ENCODE results near the gene BCOR.

DNA sequence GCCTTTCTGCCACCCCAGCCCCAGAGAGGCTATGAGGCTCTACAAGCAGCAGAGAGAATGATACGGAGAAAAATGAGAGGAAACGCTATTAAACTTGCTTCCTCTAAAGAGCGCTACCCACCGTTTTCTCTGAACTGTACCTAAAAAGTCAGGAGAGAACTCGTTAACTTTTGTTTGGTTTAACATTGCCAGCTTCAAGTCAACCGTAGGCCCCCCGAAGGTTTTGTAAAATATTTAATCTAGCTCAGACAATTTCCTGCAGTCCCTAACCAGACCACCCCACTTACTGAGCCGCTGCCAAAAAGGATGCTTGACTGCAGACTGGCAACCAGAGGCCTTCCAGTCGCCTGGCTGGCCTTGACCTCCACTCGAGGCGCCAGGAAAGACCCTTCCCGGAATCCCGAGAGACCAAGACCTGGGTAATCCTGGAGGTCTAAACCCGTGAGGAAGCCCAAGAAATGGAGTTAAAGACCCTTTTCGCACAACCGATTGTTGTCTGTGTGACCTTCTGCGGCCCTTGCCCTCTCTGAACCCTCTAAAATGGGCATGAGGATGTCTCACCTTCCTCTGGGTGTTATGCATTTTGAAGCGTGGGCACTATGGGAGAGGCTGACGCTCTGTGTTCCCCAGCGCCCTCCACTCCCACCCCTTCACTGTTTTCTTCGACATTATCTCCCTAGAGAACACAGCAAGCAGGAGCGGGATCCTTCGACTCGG lies 86.3 kb downstream of the BCOR start:
- TF ChIP-seq, protein P1, sequence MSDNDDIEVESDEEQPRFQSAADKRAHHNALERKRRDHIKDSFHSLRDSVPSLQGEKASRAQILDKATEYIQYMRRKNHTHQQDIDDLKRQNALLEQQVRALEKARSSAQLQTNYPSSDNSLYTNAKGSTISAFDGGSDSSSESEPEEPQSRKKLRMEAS (IDR thresholded peaks at IDR 0.05), result no peak
- TF ChIP-seq, protein P2, sequence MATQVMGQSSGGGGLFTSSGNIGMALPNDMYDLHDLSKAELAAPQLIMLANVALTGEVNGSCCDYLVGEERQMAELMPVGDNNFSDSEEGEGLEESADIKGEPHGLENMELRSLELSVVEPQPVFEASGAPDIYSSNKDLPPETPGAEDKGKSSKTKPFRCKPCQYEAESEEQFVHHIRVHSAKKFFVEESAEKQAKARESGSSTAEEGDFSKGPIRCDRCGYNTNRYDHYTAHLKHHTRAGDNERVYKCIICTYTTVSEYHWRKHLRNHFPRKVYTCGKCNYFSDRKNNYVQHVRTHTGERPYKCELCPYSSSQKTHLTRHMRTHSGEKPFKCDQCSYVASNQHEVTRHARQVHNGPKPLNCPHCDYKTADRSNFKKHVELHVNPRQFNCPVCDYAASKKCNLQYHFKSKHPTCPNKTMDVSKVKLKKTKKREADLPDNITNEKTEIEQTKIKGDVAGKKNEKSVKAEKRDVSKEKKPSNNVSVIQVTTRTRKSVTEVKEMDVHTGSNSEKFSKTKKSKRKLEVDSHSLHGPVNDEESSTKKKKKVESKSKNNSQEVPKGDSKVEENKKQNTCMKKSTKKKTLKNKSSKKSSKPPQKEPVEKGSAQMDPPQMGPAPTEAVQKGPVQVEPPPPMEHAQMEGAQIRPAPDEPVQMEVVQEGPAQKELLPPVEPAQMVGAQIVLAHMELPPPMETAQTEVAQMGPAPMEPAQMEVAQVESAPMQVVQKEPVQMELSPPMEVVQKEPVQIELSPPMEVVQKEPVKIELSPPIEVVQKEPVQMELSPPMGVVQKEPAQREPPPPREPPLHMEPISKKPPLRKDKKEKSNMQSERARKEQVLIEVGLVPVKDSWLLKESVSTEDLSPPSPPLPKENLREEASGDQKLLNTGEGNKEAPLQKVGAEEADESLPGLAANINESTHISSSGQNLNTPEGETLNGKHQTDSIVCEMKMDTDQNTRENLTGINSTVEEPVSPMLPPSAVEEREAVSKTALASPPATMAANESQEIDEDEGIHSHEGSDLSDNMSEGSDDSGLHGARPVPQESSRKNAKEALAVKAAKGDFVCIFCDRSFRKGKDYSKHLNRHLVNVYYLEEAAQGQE (IDR thresholded peaks at IDR 0.05; ENCODE audit: low read depth), result no peak
- TF ChIP-seq RAD21 (IDR thresholded peaks at IDR 0.05; ENCODE audit: low read depth), result no peak

All from Ishikawa (cell line).